Testis (tissue), 3 donors: ENCODE results near the gene SLC25A21. TPM values are rescaled to one million over a fixed set of nuclear protein-coding genes. Genes with fewer than 3 reads are reported as not detected.

Source experiments
- DNase-seq: peaks from one replicate; pipeline ENCODE4 v3.0.0-alpha.2; 2019
- H3K27ac ChIP-seq, 2 donors: fragments of 200-600 bp; sonication (generic); one replicate each; pipeline ENCODE4 v1.5.1; 2019
- H3K27me3 ChIP-seq: fragments of 200-600 bp; sonication (generic); one replicate; pipeline ENCODE4 v1.5.1; 2019
- H3K36me3 ChIP-seq: fragments of 200-600 bp; sonication (generic); one replicate; pipeline ENCODE4 v1.5.1; 2017; ENCODE audit warnings: low read depth; ENCODE audit errors: missing control alignments
- H3K4me1 ChIP-seq: fragments of 200-600 bp; sonication (generic); one replicate; pipeline ENCODE4 v1.5.1; 2019
- H3K4me3 ChIP-seq, 2 donors: fragments of 200-600 bp; sonication (generic); one replicate each; pipeline ENCODE4 v1.5.1; 2017 to 2019
- H3K9me3 ChIP-seq: fragments of 200-600 bp; sonication (generic); one replicate; pipeline ENCODE4 v1.5.1; 2017
- POLR2A ChIP-seq: fragments of 450-650 bp; IDR thresholded peaks from one replicate; pipeline ENCODE4 v1.6.1; 2017; ENCODE audit warnings: antibody characterized with exemption, mild to moderate bottlenecking, moderate library complexity
- WGBS, 2 donors: methylation state at CpG; one replicate each; pipeline ENCODE4 v1.1.5; 2018; 5-methylcytosine and 5-hydroxymethylcytosine counted together
- intact Hi-C: fragments of 100-400 bp; cut with DNase I; formaldehyde crosslinking; loops from one replicate; pipeline ENCODE4 v1.15.1; 2023; ENCODE audit warnings: low total_unique reads
- polyA plus RNA-seq: library from polyadenylated mRNA; stranded (reverse); fragments of 350-450 nt; fragmentation: Illumina TruSeq; extraction: RNeasy Lipid Tissue Mini Kit (QIAGEN cat#74804); gene quantifications from one replicate; pipeline ENCODE4 v1.2.3, GENCODE V29; 2014; ENCODE audit warnings: low read depth, low replicate concordance; ENCODE audit not compliant: insufficient read depth
- total RNA-seq, 2 donors: library from RNA; depleted of rRNA; stranded (reverse); fragments of >200 nt; gene quantifications; one replicate each; pipeline ENCODE4 v1.2.3, GENCODE V29; 2016
- TF ChIP-seq, protein P1 (sequence below), 3 experiments: fragments of 450-650 bp in 2 of 3; fragments of 200-600 bp in 1 of 3; sonication (generic) in 1 of 3; IDR thresholded peaks; one replicate each; pipeline ENCODE4 v1.5.1; 2016 to 2019; ENCODE audit warnings: antibody characterized with exemption in 3 of 3, mild to moderate bottlenecking in 2 of 3, moderate library complexity in 1 of 3

Gene SLC25A21
- total and polyA plus RNA-seq, 3 donors from 2014 or later = 4.4 to 16.0 (median 13.6) TPM

GRCh38 chr14:37088356-37089215 lies 83.8 kb downstream of the SLC25A21 start:
- TF ChIP-seq, protein P1, sequence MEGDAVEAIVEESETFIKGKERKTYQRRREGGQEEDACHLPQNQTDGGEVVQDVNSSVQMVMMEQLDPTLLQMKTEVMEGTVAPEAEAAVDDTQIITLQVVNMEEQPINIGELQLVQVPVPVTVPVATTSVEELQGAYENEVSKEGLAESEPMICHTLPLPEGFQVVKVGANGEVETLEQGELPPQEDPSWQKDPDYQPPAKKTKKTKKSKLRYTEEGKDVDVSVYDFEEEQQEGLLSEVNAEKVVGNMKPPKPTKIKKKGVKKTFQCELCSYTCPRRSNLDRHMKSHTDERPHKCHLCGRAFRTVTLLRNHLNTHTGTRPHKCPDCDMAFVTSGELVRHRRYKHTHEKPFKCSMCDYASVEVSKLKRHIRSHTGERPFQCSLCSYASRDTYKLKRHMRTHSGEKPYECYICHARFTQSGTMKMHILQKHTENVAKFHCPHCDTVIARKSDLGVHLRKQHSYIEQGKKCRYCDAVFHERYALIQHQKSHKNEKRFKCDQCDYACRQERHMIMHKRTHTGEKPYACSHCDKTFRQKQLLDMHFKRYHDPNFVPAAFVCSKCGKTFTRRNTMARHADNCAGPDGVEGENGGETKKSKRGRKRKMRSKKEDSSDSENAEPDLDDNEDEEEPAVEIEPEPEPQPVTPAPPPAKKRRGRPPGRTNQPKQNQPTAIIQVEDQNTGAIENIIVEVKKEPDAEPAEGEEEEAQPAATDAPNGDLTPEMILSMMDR (IDR thresholded peaks at IDR 0.05) = no peak
- TF ChIP-seq POLR2A = no peak
- no peak for DNase-seq
- Histone ChIP-seq H3K27me3 (no peaks in the 10 kb centered on the region), H3K4me1 (no peaks in the 10 kb centered on the region), H3K27ac (no peak overlapping the region), H3K36me3 (no peaks in the 10 kb centered on the region), H3K9me3 (no peaks in the 10 kb centered on the region), H3K4me3 (no peak overlapping the region)
- intact Hi-C loops = no loop called here
- 70 to 78% methylated on average over 9 of the region's 9 CpGs for whole genome bisulfite sequencing, 2 donors

GRCh38 chr14:37087520-37087919 lies 84.9 kb downstream of the SLC25A21 start:
- H3K27me3 ChIP-seq = no peaks in the 10 kb centered on the region
- H3K4me3 ChIP-seq = no peak overlapping the region
- 82 to 87% methylated on average over 3 of the region's 3 CpGs for WGBS, 2 donors
- intact Hi-C loops = no loop called here
- no peaks in the 10 kb centered on the region for H3K36me3 ChIP-seq
- TF ChIP-seq, protein P1 (IDR thresholded peaks at IDR 0.05) = no peak
- no peak for TF ChIP-seq POLR2A
- H3K4me1 ChIP-seq = no peaks in the 10 kb centered on the region
- H3K9me3 ChIP-seq = no peaks in the 10 kb centered on the region
- DNase-seq = no peak
- H3K27ac ChIP-seq = no peak overlapping the region

- intact Hi-C loops = no loop called here
- WGBS, 2 donors = 74% methylated on average over 5 of the region's 5 CpGs
- H3K36me3 ChIP-seq = no peaks in the 10 kb centered on the region
- no peak overlapping the region for H3K4me3 ChIP-seq
- no peak overlapping the region for H3K27ac ChIP-seq
- H3K27me3 ChIP-seq = no peaks in the 10 kb centered on the region
- no peak for DNase-seq
- no peaks in the 10 kb centered on the region for H3K4me1 ChIP-seq
- H3K9me3 ChIP-seq = no peaks in the 10 kb centered on the region
- no peak for TF ChIP-seq POLR2A
- TF ChIP-seq, protein P1 (IDR thresholded peaks at IDR 0.05) = no peak
Observed at GRCh38 chr14:37083599-37083998, 88.8 kb downstream of the SLC25A21 start.

- no peak for DNase-seq
- intact Hi-C loops = no loop called here
- TF ChIP-seq POLR2A = no peak
- TF ChIP-seq, protein P1 (IDR thresholded peaks at IDR 0.05) = no peak
- Histone ChIP-seq H3K27me3 (no peaks in the 10 kb centered on the region), H3K4me3 (no peak overlapping the region), H3K9me3 (no peaks in the 10 kb centered on the region), H3K4me1 (no peaks in the 10 kb centered on the region), H3K36me3 (no peaks in the 10 kb centered on the region), H3K27ac (no peak overlapping the region)
- 0% methylated on average over 1 of the region's 1 CpG for WGBS, 2 donors
Observed at GRCh38 chr14:37082449-37082848, 90.0 kb downstream of the SLC25A21 start.

DNA sequence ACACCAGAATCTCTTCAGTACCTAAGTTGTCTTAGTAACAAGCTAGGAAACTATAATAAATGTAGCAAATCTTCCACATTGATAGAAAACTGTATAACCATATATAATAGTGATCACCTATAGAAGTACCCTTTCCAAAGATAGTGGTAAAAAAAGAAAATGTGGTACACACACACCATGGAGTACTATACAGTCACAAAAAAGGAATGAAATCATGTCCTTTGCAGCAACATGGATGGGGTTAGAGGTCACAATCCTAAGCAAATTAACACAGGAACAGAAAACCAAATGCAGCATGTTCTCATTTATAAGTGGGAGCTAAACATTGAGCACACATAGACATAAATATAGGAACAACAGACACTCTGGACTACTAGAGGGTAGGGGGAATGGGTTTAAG lies 90.5 kb downstream of the SLC25A21 start:
- Histone ChIP-seq H3K9me3 (no peaks in the 10 kb centered on the region), H3K27ac (no peak overlapping the region), H3K4me3 (no peak overlapping the region), H3K27me3 (no peaks in the 10 kb centered on the region), H3K36me3 (no peaks in the 10 kb centered on the region), H3K4me1 (no peaks in the 10 kb centered on the region)
- intact Hi-C loops = no loop called here
- DNase-seq = no peak
- TF ChIP-seq POLR2A = no peak
- TF ChIP-seq, protein P1 (IDR thresholded peaks at IDR 0.05) = no peak
